Testis (tissue), 3 donors: ENCODE measurements around the gene SEMA4D. TPM values are rescaled to one million over a fixed set of nuclear protein-coding genes. Genes with fewer than 3 reads are reported as not detected.
A peak's percentile ranks its signal among the peaks of the same experiment; 100 is the strongest.

ENCODE experiments used
- DNase-seq: peaks from one replicate; pipeline ENCODE4 v3.0.0-alpha.2; 2019
- H3K27ac ChIP-seq, 2 donors: fragments of 200-600 bp; sonication (generic); one replicate each; pipeline ENCODE4 v1.5.1; 2019
- H3K27me3 ChIP-seq: fragments of 200-600 bp; sonication (generic); one replicate; pipeline ENCODE4 v1.5.1; 2019
- H3K36me3 ChIP-seq: fragments of 200-600 bp; sonication (generic); one replicate; pipeline ENCODE4 v1.5.1; 2017; ENCODE audit warnings: low read depth; ENCODE audit errors: missing control alignments
- H3K4me1 ChIP-seq: fragments of 200-600 bp; sonication (generic); one replicate; pipeline ENCODE4 v1.5.1; 2019
- H3K4me3 ChIP-seq, 2 donors: fragments of 200-600 bp; sonication (generic); one replicate each; pipeline ENCODE4 v1.5.1; 2017 to 2019
- H3K9me3 ChIP-seq: fragments of 200-600 bp; sonication (generic); one replicate; pipeline ENCODE4 v1.5.1; 2017
- CTCF ChIP-seq, 3 experiments: fragments of 450-650 bp in 2 of 3; fragments of 200-600 bp in 1 of 3; sonication (generic) in 1 of 3; IDR thresholded peaks; one replicate each; pipeline ENCODE4 v1.5.1; 2016 to 2019; ENCODE audit warnings: antibody characterized with exemption in 3 of 3, mild to moderate bottlenecking in 2 of 3, moderate library complexity in 1 of 3
- POLR2A ChIP-seq: fragments of 450-650 bp; IDR thresholded peaks from one replicate; pipeline ENCODE4 v1.6.1; 2017; ENCODE audit warnings: antibody characterized with exemption, mild to moderate bottlenecking, moderate library complexity
- WGBS, 2 donors: methylation state at CpG; one replicate each; pipeline ENCODE4 v1.1.5; 2018; 5-methylcytosine and 5-hydroxymethylcytosine counted together
- intact Hi-C: fragments of 100-400 bp; cut with DNase I; formaldehyde crosslinking; loops from one replicate; pipeline ENCODE4 v1.15.1; 2023; ENCODE audit warnings: low total_unique reads
- polyA plus RNA-seq: library from polyadenylated mRNA; stranded (reverse); fragments of 350-450 nt; fragmentation: Illumina TruSeq; extraction: RNeasy Lipid Tissue Mini Kit (QIAGEN cat#74804); gene quantifications from one replicate; pipeline ENCODE4 v1.2.3, GENCODE V29; 2014; ENCODE audit warnings: low read depth, low replicate concordance; ENCODE audit not compliant: insufficient read depth
- total RNA-seq, 2 donors: library from RNA; depleted of rRNA; stranded (reverse); fragments of >200 nt; gene quantifications; one replicate each; pipeline ENCODE4 v1.2.3, GENCODE V29; 2016

The SEMA4D gene
- total and polyA plus RNA-seq, 3 donors from 2014 or later: 26.2 to 53.1 (median 38.7) TPM

- Histone ChIP-seq H3K9me3 (no peaks in the 10 kb centered on the region), H3K36me3 (no peaks in the 10 kb centered on the region), H3K27me3 (no peaks in the 10 kb centered on the region), H3K4me1 (peaks cover 11% of the 10 kb centered on the region), H3K4me3 (no peak overlapping the region), H3K27ac (no peak overlapping the region)
- 90 to 95% methylated on average over 12 to 17 of the region's 17 CpGs for WGBS, 2 donors
- DNase-seq: no peak
- intact Hi-C loops: no loop called here
- TF ChIP-seq POLR2A: no peak
Measured at GRCh38 chr9:89427621-89428221, 70.2 kb downstream of the SEMA4D start.

GRCh38 chr9:89426384-89426961, 71.4 kb downstream of the SEMA4D start:
- WGBS, 2 donors: 77 to 78% methylated on average over 14 of the region's 14 CpGs
- intact Hi-C loops: no loop called here

GRCh38 chr9:89425921-89426383, 72.0 kb downstream of the SEMA4D start:
- no peak overlapping the region for H3K4me3 ChIP-seq
- peaks cover 6% of the 10 kb centered on the region for H3K4me1 ChIP-seq
- no peak for TF ChIP-seq CTCF (IDR thresholded peaks at IDR 0.05)
- TF ChIP-seq POLR2A: no peak
- H3K27me3 ChIP-seq: no peaks in the 10 kb centered on the region
- WGBS, 2 donors: 42 to 65% methylated on average over 6 to 7 of the region's 7 CpGs
- DNase-seq: peak; percentile 44
- no peaks in the 10 kb centered on the region for H3K36me3 ChIP-seq
- intact Hi-C loops: no loop called here
- H3K27ac ChIP-seq: no peak overlapping the region
- H3K9me3 ChIP-seq: no peaks in the 10 kb centered on the region

More at GRCh38 chr9:89426384-89426961, 71.4 kb downstream of the SEMA4D start:
- DNase-seq: no peak
- Histone ChIP-seq H3K9me3 (no peaks in the 10 kb centered on the region), H3K27me3 (no peaks in the 10 kb centered on the region), H3K27ac (no peak overlapping the region), H3K4me3 (no peak overlapping the region), H3K4me1 (peaks cover 6% of the 10 kb centered on the region), H3K36me3 (no peaks in the 10 kb centered on the region)
- no peak for TF ChIP-seq CTCF (IDR thresholded peaks at IDR 0.05)
- TF ChIP-seq POLR2A: no peak

GRCh38 chr9:89425024-89425805, 72.7 kb downstream of the SEMA4D start:
- intact Hi-C loops: no loop called here
- WGBS, 2 donors: 50 to 60% methylated on average over 4 to 9 of the region's 9 CpGs

More at GRCh38 chr9:89425024-89425805, 72.7 kb downstream of the SEMA4D start:
- Histone ChIP-seq H3K27ac (no peak overlapping the region), H3K27me3 (no peaks in the 10 kb centered on the region), H3K36me3 (no peaks in the 10 kb centered on the region), H3K4me1 (peaks cover 6% of the 10 kb centered on the region), H3K4me3 (no peak overlapping the region), H3K9me3 (no peaks in the 10 kb centered on the region)
- DNase-seq: no peak
- TF ChIP-seq POLR2A (no peak), CTCF (IDR thresholded peaks at IDR 0.05) (no peak)
